ENCODE measurements around the gene PNLIPRP2.

DNA sequence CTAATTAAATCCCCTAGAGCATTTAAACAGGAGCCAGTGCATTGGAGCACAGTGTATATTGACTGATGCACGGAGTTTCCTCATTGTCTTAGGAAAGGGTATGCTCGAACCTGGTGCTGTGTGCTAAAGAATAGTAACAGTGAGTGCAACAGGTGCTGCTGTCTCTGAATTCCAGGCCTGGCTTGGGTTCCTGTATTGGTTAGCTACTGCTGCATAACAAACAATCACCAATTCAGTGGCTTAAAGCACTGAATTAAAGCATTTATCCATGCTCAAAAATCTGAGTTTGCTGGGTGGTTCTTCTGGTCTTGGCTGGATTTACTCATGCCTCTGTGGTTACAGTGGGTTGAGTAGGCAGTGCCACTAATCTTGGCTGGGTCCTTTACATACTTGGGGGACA is 31.8 kb upstream of the PNLIPRP2 start:
- no peak for TF ChIP-seq SP1 (IDR thresholded peaks at IDR 0.05)
- no peak for TF ChIP-seq ZNF384 (IDR thresholded peaks at IDR 0.05)
- TF ChIP-seq ELF4 (IDR thresholded peaks at IDR 0.05), result no peak
- TF ChIP-seq FOXM1 (IDR thresholded peaks at IDR 0.05; ENCODE audit: borderline replicate concordance), result no peak
